GM19193 (cell line): ENCODE data around the gene CPSF3.

Experiments
- POLR2A ChIP-seq: IDR thresholded peaks from 4 replicates; pipeline ENCODE4 v1.6.1; 2011; ENCODE audit not compliant: insufficient read depth, insufficient read length; ENCODE audit errors: extremely low read depth

The CPSF3 gene

GRCh38 chr2:9423100-9423921, at the start of gene CPSF3, which contains the start of gene ITGB1BP1:
Gene CPSF3 (plus strand): TSS chr2:9423654. CDS start chr2:9423774, 120 bp downstream.
Gene ITGB1BP1 (minus strand): TSS chr2:9423528. CDS start chr2:9418697, 4,831 bp downstream.
- peak; percentile 79 for TF ChIP-seq POLR2A

GRCh38 chr2:9374071-9374730, 49.3 kb upstream of the CPSF3 start:
- no peak for TF ChIP-seq POLR2A

GRCh38 chr2:9375857-9376428, 47.5 kb upstream of the CPSF3 start:
- TF ChIP-seq POLR2A = no peak

GRCh38 chr2:9377461-9378097, 45.9 kb upstream of the CPSF3 start:
- TF ChIP-seq POLR2A = no peak

GRCh38 chr2:9378433-9379390, 44.7 kb upstream of the CPSF3 start:
- no peak for TF ChIP-seq POLR2A

- TF ChIP-seq POLR2A = no peak
Measured at GRCh38 chr2:9379391-9379755, 44.1 kb upstream of the CPSF3 start.

- TF ChIP-seq POLR2A = no peak
Measured at GRCh38 chr2:9380702-9381628, 42.5 kb upstream of the CPSF3 start.

GRCh38 chr2:9382604-9383235, 40.7 kb upstream of the CPSF3 start:
- TF ChIP-seq POLR2A = no peak

GRCh38 chr2:9384521-9384920, 38.9 kb upstream of the CPSF3 start:
- TF ChIP-seq POLR2A = no peak

GRCh38 chr2:9385841-9386240, 37.6 kb upstream of the CPSF3 start:
- TF ChIP-seq POLR2A = no peak

- no peak for TF ChIP-seq POLR2A
Measured at GRCh38 chr2:9388199-9388681, 35.2 kb upstream of the CPSF3 start.
